GM21515 (cell line): ENCODE results near the gene PRDX5.
"Not testable (repeated sequence)": the region's sequence is repeated elsewhere in the genome, so short reads cannot be mapped to it uniquely, and the experiment has no call there.

Source experiments
- ATAC-seq: cut with Tn5 transposase; IDR thresholded peaks from one replicate; pipeline ENCODE4 v1.9.1; 2021; ENCODE audit not compliant: unreplicated experiment

PRDX5 gene

DNA sequence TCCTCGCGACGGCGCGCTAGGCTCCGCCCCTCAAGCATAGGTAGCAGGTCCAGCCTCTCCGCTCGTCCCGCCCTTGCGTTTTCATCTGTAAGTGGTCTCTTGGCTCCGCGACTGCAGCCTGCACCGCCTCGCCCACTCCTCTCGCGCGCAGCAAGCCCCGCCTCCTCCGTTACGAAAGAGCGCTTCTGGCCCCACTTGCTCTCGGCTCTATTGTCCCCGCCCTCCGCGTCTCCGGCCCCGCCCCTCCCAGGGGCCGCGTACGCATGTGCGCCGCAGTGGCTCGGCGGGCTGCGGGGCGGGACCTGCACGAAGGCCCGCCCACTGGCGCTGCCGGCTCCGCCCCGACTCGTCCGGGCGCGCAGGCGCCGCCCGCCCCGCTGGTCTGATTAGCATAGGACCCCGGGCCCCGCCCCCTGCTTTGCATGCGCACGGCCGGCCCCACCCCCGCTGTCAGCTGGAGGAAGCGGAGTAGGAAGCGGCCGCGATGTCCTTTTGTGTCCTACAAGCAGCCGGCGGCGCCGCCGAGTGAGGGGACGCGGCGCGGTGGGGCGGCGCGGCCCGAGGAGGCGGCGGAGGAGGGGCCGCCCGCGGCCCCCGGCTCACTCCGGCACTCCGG lies 12.7 kb upstream of the PRDX5 start, which contains the start of gene ESRRA:
Gene ESRRA, plus strand, starts transcription at position 450 of the 616 bp plus-strand sequence. CDS start 1,656 bp downstream, outside the sequence.
- ATAC-seq = peak; percentile 63

DNA sequence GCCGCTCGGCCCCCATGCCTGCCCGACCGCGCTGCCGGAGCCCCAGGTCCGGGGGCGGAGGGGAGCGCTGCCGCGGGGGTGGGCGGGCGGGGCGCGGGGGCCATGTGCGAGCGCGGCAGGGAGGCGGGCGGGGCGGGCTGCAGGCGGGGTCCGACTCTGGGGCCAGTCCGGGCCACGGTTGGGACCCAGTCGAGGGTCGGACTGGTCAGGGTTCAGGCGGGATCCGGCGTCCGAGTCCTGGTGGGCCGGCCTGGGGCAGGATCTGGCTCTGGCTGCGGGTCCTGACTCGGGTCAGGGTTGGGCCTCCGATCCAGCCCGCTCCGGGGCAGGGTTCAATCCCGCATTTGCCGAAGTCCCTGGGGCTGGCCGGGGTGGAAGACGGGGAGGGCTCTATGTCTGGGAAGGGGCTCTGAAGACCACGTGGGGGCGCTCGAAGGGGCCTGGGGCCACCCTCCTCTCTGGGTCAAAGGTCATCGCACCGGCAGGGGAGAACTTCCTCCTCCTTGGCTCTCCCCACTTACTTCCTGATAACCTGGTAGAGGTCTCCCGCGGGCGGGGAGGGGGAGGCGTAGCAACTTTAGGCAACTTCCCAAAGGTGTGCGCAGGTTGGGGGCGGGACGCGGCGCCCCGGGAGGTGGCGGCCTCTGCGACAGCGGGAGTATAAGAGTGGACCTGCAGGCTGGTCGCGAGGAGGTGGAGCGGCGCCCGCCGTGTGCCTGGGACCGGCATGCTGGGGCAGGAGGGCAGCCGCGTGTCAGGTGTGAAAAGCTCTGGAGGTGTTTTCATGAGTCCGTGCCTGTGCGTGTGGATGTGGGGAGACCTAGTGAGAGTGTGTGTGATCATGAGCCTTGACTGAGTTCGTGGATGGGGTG lies 12.0 kb upstream of the PRDX5 start:
- ATAC-seq = peak; percentile 24

DNA sequence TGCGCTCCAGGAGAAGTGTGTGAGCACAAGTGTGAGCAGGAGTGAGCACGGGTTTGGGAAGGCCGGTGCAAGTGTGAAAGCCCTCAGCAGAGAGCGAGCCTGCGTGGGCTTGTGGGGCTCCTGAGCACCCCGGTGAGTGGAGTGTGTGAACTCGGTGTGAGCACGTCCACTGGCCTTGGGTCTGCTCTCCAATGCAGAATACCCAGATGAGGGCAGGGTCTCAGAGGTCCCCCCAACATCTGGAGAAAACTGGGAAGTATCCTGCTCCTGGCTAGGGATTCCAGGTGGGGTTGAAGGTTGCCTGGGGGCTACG lies 11.4 kb upstream of the PRDX5 start:
- ATAC-seq = no peak

DNA sequence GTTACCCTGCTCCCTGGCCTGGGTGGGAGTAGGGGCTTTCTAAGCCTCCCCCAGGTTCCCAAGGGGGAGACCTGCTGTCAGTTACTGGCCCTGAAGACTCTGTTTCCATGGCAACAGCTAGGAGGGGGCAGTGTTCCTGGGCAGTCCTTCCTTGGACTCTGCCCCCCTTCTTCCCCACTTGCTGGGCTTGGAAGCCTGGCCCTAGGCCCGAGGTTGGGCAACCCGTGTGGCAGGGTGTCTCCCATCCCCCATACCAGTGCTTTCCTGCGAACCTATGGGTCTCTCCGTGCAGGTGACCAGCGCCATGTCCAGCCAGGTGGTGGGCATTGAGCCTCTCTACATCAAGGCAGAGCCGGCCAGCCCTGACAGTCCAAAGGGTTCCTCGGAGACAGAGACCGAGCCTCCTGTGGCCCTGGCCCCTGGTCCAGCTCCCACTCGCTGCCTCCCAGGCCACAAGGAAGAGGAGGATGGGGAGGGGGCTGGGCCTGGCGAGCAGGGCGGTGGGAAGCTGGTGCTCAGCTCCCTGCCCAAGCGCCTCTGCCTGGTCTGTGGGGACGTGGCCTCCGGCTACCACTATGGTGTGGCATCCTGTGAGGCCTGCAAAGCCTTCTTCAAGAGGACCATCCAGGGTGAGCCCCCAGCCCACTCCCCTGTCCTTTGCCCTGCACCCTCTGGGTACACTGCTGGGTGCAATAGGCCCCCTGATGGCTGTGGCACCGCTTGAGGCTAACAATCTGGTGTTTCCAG lies 10.9 kb upstream of the PRDX5 start:
- no peak for ATAC-seq

DNA sequence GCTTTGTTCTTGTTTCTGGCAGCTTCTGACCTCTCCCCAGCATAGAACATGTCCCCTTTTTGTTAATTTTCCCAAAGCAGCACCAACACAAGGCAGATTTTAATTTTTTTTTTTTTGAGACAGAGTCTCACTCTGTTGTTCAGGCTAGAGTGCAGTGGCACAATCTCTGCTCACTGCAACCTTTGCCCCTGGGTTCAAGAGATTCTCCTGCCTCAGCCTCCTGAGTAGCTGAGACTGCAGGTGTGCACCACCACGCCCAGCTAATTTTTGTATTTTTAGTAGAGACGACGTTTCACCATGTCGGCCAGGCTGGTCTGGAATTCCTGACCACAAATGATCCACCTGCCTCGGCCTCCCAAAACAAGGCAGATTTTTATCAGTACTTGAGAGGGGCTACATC lies 10.1 kb upstream of the PRDX5 start:
- ATAC-seq = not testable (repeated sequence)

DNA sequence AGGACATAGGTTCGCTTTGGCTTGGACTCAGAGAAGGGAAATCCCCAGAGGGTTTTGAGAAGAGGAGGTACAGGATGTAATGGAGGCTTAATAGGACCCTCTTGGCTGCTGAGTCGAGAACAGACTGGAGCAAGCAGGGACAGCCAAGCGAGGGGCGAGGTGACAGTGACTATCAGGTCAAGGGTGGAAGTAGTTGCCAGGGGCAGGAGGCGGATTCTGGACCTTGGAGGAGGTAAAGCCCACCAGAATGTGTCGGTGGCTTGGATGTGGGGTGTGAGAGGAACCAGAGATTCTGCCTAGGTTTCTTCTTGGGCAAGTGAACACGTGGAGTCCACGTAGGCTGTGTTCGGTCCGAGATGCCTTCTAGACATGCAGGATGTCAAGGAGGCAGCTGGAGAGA lies 5.0 kb upstream of the PRDX5 start:
- no peak for ATAC-seq

DNA sequence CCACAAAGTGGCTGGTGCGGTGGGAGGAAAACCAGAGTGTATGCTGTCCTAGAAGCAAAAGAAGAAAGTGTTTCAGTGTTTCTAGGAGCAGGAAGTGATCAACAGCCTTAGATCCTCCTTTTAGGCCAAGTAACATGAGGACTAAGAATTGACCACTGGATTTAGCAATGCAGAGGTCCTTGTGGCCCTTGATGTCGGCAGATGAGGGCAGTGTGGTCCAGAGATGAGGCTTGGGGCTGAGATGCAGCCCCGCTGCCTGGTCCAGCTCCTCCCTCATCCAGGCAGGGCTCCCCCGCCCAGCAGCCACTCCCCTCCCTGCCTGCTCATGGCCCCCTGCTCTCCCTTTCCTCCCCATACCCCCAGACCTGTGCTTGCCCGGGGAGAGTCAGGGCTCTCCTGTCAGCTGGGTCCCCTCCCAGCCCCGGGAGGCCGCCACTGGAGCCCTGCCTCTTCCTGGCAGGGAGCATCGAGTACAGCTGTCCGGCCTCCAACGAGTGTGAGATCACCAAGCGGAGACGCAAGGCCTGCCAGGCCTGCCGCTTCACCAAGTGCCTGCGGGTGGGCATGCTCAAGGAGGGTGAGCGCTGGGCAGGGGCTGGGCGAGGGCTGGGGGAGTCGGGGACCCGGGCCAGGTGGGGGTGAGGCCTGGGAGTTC lies 4.3 kb upstream of the PRDX5 start:
- ATAC-seq = no peak

DNA sequence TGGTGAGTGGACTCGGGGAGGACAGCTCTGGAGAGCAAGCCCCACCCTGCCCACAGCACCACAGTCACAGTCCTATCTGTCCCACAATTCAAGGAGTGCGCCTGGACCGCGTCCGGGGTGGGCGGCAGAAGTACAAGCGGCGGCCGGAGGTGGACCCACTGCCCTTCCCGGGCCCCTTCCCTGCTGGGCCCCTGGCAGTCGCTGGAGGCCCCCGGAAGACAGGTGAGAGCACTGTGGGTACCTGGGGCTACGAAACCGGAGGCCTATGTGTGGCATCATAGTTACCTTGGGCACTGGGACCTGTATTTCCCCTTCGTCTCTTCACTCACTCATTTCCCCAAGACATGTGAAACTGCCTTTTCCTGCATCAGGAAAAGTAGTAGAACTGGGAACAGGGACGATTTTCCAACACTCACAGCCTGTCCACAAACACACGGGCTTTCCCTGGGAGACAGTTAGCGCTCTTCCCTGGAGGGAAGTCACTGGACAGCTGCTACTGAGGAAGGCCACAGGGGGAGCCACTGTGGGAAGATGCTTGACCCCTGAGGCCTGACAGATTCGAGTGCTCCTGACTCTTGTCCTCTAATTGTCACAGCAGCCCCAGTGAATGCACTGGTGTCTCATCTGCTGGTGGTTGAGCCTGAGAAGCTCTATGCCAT lies 3.6 kb upstream of the PRDX5 start:
- no peak for ATAC-seq

GRCh38 chr11:64314805-64315561 lies 2.9 kb upstream of the PRDX5 start:
- no peak for ATAC-seq

GRCh38 chr11:64315667-64316526 lies 2.0 kb upstream of the PRDX5 start:
- ATAC-seq = not testable (repeated sequence)

- ATAC-seq = peak; percentile 1
These were observed 1.1 kb upstream of the PRDX5 start for GRCh38 chr11:64316672-64317324.

DNA sequence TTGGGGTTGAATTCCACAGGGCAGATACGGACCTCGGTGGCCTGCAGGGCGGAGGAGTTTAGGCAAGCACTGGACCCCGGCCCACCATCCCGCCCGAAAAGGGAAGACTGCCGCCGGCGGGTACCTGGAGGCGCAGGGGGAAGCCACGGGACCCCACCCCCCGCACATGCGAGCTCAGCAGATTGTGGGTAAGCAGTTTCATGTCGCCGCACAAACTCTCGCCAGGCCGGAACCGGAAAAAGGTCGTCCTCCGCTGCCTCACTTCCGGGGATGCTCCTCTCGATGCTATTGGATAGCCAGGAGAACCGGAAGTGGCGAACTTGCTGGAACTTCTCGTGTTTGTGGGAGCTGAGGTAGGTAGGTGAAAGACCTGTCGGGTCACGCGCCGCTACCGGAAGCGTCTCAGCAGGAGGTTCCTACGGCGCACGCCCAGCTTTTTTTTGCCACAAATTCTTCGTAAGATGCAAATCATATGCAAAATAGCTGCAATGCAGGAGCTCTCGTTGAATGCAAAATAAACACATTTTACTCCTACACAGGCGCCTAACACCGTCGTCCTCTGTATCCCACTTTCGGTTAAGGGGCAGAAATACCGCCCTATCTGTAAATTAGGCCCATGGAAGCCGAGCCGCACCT lies 478 bp upstream of the PRDX5 start, which contains the start of gene TRMT112:
Gene TRMT112, minus strand, starts transcription at position 235 of the 636 bp plus-strand sequence. Its CDS starts 33 bp downstream, at position 202.
- ATAC-seq = peak; percentile 54

GRCh38 chr11:64318766-64319761 lies 1.1 kb downstream of the PRDX5 start:
- ATAC-seq = no peak

- no peak for ATAC-seq
These were observed 2.6 kb downstream of the PRDX5 start for GRCh38 chr11:64320556-64320955.

DNA sequence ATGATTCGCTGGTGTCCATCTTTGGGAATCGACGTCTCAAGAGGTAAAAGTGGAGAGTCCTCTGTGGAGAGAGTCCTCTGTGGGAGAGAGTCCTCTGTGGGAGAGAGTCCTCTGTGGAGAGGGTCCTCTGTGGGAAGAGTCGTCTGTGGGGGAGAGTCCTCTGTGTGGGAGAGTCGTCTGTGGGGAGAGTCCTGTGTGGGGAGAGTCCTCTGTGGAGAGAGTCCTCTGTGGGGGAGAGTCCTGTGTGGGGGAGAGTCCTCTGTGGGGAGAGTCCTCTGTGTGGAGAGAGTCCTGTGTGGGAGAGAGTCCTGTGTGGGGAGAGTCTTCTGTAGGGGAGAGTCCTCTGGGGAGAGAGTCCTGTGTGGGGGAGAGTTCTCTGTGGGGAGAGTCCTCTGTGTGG lies 3.1 kb downstream of the PRDX5 start:
- no peak for ATAC-seq

- no peak for ATAC-seq
These were observed 3.6 kb downstream of the PRDX5 start for GRCh38 chr11:64321533-64321932.

DNA sequence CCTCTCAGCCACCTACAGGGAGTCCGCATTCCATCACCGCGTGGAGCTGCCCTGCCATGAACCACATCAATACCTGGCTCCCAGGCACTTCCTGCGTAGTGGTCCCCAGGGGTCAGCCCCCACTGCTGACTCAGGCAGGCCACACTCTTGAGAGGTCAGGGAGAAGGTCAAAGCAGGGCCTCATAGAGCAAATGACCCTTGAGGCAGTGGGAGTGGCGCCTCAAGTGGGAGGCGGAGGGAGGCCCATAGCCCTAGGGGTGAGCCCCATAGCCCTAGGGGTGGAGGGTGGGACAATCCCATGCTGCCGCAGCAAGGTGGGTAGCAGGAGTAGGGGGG lies 5.0 kb downstream of the PRDX5 start:
- no peak for ATAC-seq
